HG03108 (cell line): ENCODE measurements around the gene LYL1.

ENCODE experiments used
- ATAC-seq: cut with Tn5 transposase; IDR thresholded peaks from one replicate; pipeline ENCODE4 v1.9.1; 2021; ENCODE audit warnings: moderate library complexity; ENCODE audit not compliant: unreplicated experiment

LYL1 gene

GRCh38 chr19:13093407-13094105 is 9.1 kb downstream of the LYL1 start:
- no peak for ATAC-seq

GRCh38 chr19:13092606-13093235 is 9.9 kb downstream of the LYL1 start:
- no peak for ATAC-seq

- ATAC-seq: no peak
Observed at GRCh38 chr19:13092158-13092543, 10.5 kb downstream of the LYL1 start.

GRCh38 chr19:13091400-13092157 is 11.1 kb downstream of the LYL1 start:
- ATAC-seq: no peak

GRCh38 chr19:13090511-13091231 is 12.0 kb downstream of the LYL1 start:
- ATAC-seq: no peak

GRCh38 chr19:13089857-13090507 is 12.7 kb downstream of the LYL1 start:
- ATAC-seq: no peak

GRCh38 chr19:13089139-13089856 is 13.4 kb downstream of the LYL1 start:
- ATAC-seq: no peak

- ATAC-seq: no peak
Observed at GRCh38 chr19:13087795-13088537, 14.7 kb downstream of the LYL1 start.

GRCh38 chr19:13087295-13087694 is 15.4 kb downstream of the LYL1 start:
- no peak for ATAC-seq

GRCh38 chr19:13086341-13086740 is 16.3 kb downstream of the LYL1 start:
- ATAC-seq: no peak

- no peak for ATAC-seq
Observed at GRCh38 chr19:13085666-13086065, 17.0 kb downstream of the LYL1 start.

GRCh38 chr19:13083627-13084026 is 19.0 kb downstream of the LYL1 start:
- ATAC-seq: no peak

- no peak for ATAC-seq
Observed at GRCh38 chr19:13083008-13083404, 19.7 kb downstream of the LYL1 start.

GRCh38 chr19:13082192-13083007 is 20.3 kb downstream of the LYL1 start:
- ATAC-seq: no peak

- no peak for ATAC-seq
Observed at GRCh38 chr19:13079542-13079986, 23.1 kb downstream of the LYL1 start.

GRCh38 chr19:13078897-13079541 is 23.6 kb downstream of the LYL1 start:
- ATAC-seq: no peak

GRCh38 chr19:13078381-13078780 is 24.3 kb downstream of the LYL1 start:
- ATAC-seq: no peak

- ATAC-seq: no peak
Observed at GRCh38 chr19:13077240-13077639, 25.4 kb downstream of the LYL1 start.
